Endothelial cell of hepatic sinusoid (primary cell): ENCODE data around the gene SERINC2.

Source experiments
- in situ Hi-C: cut with HindIII; loops from 2 replicates; pipeline ENCODE4 v1.10.0; 2017; ENCODE audit warnings: low sequenced_read_pairs

SERINC2 gene

GRCh38 chr1:31410871-31411270, 2.1 kb upstream of the SERINC2 start:
- in situ Hi-C loops: no loop called here

DNA sequence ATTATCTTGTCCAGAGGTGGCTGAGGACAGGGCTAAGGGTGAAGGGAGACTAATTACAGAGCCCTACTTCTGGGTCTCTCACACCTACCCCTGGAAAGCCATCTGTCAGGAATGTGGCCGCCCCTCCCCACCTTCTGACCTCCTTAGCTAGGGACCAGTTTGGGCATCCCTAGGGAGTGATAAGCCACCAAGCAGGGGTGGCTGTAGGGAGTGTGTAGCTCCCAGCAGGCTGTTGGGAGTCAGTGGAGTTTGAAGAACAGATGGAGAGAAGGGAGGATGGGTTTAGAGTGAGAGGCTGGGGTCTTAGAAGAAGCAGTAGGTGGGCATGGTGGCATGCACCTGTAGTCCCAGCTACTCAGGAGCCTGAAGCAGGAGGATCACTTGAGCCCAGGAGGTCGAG, 808 bp upstream of the SERINC2 start:
- in situ Hi-C loops: no loop called here

DNA sequence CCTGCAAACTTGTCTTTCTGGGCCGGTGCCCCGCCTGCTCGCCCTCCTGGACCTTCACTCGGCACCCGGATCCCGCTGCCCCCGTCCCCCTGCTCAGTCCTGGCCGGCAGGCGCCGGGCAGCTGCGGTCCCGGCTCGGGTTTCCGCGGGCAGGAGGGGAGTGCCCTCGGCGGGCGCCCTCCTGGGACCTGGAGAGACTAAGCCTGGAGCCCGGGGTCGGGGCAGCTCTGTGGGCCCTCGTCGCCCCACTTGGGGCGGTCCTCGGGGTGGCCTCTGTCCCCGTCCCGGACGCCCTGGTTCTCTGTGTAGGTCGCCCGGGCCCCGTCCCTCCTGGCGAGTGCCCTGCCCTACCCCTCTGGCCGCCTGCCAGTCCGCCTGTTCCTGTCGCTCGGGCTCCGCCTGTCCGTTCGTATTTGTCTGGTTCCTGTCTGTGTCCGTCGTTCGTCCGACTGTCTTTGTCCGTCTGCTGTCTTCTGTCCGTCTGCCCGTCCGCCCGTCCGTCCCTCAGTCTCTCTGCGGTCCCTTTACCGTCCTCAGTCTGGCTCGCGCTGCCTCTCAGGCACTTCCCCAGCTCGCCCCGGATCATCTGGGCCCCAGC, 490 bp downstream of the SERINC2 start:
- in situ Hi-C loops: no loop called here

DNA sequence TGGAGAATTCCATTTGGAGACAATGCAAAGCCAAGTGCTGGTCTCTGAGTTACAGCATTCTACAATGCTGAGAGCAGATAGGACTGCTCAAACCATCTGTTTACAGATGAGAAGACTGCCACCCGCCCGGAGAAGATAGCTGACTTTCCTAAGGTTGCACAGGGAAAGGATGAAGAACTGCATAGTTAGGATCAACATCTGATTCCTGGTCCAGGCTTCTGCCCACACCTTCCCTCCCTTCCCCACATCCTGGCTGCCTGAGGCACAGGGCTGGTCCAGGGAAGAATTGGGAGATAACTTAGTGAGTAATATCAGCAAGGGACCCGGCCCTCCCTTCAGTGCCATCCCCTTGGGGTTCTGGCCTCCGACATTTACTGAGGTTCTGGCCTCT, 2.0 kb downstream of the SERINC2 start:
- in situ Hi-C loops: no loop called here

DNA sequence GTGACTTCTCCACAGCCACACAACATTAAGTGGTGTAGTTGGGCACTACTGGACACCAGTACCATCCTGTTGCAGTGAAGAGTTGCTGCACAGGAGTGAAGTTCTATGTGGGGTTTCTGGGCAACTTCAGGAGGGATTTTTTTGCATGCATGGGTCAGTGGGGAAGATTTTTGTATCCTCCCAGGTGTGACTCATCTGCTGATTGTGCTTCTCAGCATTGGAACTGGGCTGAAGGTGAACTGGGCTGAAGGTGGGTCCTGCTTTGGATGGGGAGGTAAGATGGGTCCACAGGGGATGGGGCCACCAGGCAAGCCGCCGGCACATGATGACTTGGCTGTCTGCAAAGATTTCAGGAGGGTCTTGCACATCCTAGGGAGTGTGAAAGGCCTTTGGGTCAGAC, 2.6 kb downstream of the SERINC2 start:
- in situ Hi-C loops: no loop called here

DNA sequence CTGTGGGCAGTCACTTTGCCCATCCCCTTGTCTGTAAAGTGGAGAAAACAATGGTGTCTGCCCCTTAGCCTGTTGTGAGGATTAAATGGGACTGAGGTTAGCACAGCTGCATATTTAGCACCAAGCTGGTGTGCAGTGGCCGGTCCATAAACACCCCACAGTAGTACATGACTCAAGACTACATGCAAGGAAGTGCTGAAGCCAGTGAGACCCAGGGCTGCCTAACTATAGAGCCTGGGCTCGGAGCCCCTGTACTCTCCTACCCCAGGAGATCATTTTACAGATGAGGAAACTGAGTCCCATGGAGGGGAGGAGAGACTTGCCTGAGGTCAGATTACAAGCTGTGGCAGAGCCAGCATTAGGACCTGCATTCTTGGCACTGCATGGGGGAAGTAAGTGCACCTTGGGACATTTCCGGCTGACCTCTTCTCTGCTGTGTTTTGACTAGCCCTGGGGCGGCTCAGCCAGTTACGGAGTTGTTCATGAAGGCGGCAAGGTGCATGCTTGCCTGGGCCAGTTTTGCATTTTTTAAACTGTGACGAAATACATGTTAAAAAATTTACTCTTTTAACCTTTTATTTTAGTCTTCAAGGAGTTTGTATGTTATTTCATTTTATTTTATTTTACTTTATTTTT, 3.2 kb downstream of the SERINC2 start:
- in situ Hi-C loops: no loop called here

DNA sequence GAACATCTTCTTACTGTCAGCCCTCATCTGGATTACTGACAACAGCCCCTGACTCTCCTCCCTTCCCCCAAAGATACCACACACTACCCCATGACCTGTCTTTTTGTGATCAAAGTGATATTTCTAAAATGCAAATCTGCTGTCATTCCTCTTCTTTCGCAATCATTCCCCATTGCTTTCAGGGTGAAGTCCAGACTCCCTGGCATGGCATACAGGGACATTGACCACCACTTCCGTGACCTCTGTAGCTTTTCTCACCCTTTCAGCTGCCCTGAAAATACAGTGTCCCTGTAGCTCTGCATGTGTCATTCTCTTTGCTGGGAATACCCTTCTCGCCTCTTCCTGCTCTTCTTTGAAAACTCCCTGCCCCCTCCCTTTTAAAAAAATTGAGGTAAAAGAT, 4.1 kb downstream of the SERINC2 start:
- in situ Hi-C loops: no loop called here

DNA sequence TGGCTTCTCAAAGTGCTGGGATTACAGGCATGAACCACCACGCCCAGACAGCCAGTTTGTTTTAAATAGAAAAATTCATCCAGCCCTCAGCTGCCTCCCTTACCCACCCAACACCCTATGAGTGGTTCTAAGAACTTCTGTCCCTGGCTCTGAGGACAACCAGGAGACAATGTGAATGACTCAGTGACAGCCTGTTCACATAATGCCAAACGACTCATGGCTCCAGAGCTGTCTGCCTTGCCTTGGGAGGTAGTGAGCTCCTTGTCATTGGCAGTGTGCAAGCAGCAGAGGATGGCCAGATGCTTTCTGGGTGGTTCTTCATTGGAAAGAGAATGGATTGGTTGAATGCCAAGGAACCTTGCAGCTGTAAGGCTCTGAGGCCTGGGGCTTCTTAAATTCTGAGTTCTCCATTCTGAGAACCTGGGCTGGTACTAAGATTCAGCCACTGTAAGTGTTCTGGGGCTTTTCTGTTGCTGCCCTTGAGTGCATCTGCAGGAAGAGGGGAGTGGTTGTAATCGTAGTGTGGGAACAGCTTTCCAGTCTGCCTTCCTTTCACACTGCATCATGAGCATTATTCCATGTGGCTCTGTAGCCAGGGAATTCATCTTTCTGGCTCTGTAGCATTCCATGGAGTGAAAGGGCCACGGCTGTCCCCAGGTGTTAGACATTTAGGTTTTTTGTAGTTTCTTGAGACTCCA, 5.8 kb downstream of the SERINC2 start:
- in situ Hi-C loops: no loop called here

DNA sequence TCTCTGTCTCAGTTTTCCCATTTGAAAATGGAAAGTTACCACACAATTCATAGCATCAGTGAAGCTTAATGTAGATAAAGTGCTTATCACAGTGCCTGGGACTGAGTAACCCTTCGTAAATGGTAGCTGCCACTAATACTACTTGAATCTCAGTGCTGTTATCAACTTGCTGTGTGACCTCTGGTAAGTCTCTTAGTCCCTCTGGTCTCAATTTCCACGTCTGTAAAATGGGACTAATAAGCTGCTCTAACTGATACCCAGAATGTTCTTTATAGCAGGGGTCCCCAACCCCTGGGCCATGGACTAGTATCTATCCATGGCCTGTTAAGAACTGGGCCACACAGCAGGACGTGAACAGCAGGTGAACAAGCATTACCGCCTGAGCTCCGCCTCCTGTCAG, 7.7 kb downstream of the SERINC2 start:
- in situ Hi-C loops: loop anchor here (5.0 kb wide), 1 partner anchor 42 kb away; no protein-coding TSS in a partner anchor

- in situ Hi-C loops: loop anchor here (5.0 kb wide), 1 partner anchor 41 kb away; no protein-coding TSS in a partner anchor
These were observed 8.5 kb downstream of the SERINC2 start for GRCh38 chr1:31421371-31422040.

DNA sequence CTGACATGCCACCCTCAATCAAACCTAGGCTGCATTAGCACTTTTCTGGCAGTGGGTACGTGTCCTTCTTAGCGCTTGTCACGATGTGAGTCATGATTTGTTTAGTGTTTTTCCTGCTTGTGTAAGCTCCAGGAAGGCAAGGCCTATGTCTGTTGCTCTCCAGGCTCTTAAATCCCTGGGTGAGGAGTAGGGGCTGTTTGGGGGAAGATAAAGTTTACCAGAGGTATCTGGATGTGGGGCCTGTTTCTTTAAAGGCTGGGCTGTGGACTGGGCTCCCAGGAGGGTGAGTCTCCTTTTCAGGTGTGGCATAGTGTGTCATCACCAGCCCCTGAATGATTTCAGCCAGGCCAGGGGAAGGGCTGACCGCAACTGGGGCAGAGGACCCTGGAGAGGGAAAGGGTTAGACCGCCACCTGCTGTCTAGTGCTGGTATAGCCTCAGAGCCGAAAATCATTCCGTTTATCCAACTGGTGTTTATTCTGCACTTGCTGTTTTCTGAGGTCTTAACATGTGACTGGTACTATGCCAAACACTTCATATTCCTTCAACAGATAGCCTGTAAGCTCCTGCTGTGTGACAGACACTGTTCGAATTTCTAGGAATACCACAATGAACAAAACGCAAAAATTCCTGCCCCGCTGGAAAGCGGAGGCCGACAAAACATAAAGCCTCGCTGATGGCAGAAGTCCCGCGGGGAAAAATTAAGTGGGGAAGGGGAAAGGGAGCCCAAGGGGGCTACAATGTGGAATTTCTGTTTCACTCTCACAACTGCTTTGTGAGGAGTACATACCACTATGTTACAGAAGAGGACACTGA, 9.7 kb downstream of the SERINC2 start:
- in situ Hi-C loops: loop anchor here (5.0 kb wide), 1 partner anchor 40 kb away; no protein-coding TSS in a partner anchor

DNA sequence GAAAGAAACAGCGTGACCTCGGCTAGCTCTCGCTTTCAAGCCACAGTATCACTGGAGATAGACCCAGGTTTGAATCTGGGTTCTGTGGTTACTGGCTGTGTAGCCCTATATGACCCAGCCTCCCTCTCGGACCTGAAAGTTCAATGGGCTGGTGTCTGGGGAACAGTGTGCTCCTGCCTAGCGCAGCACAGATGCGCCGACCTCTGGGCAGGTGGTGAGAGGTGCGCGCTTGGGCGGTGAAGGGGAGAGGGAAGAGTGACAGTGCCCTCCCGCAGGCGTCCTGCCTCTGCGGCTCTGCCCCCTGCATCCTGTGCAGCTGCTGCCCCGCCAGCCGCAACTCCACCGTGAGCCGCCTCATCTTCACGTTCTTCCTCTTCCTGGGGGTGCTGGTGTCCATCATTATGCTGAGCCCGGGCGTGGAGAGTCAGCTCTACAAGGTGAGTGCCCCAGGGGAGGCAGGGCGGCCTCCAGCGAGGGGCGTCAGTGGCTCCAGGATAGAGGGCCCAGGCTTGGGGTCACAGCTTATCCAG, 10.5 kb downstream of the SERINC2 start:
- in situ Hi-C loops: loop anchor here (5.0 kb wide), 1 partner anchor 39 kb away; no protein-coding TSS in a partner anchor

- in situ Hi-C loops: loop anchor here (5.0 kb wide), 1 partner anchor 38 kb away; no protein-coding TSS in a partner anchor
These were observed 11.6 kb downstream of the SERINC2 start for GRCh38 chr1:31424568-31424967.

DNA sequence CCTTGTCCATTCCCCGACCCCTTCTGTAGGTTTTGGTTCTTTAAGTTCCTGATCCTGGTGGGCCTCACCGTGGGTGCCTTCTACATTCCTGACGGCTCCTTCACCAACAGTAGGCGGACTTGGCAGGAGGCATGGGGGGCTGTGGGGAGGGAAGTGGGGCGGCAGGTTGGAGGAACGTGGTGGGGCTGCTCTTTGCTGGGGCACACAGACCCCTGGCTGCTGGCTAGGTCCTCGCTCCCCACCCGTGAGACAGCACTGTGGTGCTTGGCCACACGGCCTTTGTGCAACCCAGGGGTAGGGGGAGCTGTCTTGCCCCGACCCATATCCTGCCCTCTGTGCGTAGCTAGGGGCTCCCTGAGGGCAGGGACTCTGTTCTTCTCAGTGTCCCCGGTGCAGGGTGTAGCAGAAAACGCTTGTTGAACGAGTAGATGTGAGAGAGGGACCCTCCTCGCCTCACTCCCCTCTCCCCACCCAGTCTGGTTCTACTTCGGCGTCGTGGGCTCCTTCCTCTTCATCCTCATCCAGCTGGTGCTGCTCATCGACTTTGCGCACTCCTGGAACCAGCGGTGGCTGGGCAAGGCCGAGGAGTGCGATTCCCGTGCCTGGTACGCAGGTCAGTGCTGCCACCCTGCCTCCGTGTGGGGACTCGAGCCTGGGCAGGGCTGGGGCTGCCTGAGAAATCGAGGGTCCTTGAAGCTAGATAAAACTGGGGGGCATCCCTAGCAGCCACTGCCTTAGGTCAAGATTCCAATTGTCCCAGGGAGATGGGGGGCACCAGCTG, 12.5 kb downstream of the SERINC2 start:
- in situ Hi-C loops: no loop called here

GRCh38 chr1:31426249-31426922, 13.4 kb downstream of the SERINC2 start:
- in situ Hi-C loops: no loop called here

DNA sequence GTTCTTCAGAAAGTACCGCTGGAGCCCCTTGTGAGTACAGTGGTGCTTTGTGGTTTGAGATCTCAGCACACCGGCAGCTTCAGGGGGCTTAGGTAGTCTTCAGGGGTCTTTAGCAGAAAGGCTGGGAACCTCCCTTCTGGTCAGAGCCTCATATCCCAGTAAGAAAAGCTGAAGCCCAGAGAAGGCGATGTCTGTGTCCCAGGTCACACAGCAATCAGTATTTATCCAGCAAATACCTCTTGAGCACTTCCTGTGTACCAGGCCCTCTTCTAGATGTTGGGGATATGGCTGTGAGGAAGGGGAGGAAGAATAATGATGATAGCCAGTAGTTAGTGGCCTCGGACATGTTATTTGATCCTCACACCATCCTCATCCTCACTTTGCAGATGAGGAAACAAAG, 14.3 kb downstream of the SERINC2 start:
- in situ Hi-C loops: no loop called here

DNA sequence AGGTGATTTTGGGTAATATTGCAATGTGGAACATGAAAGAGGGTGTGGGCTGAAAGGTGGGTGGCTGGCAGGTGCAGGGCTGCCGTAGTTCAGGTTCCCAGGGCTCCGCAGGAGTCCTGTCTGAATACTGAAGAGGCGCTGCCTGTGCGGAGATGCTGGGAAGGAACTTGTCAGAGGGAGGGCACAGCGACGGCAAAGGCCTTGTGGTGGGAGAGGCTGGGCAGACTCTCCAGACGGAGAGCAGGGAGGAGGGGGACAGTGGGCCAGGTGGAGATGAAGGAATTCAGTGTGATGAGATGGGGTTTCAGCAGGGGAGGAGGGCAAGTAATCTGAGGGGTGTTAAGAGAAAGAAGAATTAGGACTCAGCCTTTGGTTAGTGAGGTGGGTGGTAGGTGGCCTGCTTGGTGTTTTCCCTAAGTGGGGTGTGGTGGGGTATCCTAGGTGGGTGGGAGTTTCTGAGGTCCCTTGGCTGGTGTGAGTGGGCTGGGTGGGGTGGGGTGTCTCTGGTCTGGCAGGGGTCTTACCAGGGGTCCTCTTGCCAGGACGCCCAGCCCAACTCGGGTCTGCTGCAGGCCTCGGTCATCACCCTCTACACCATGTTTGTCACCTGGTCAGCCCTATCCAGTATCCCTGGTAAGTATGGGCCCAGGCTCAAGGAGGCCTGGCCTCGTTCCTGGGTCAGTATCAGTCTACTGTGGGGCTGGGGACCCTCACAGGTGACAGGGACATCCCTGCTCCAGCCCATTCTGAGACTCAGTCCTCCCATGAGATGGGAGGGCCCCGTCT, 15.6 kb downstream of the SERINC2 start:
- in situ Hi-C loops: no loop called here

DNA sequence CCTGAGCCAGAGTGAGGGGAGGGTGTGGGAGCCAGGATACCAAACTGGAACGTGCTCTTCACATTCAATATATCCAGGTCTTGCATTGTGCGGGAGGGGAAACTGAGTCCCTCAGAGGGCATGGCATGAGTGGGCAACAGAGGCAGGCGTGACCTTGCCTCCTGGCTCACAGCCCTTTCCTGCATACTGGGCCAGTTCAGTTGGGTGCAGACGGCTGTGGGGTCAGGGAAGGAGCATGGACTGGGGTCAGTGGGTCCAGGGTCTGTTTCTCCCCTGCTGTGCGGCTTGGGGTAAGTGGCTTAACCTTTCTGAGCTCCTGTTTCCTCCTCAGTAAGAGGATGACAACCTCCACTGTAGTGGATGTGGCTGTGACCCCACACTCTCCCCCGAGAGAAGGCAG, 16.6 kb downstream of the SERINC2 start:
- in situ Hi-C loops: no loop called here
